HUES6 (cell line): Measurements from ENCODE around the gene ATG12.
"Not testable (repeated sequence)": the region's sequence is repeated elsewhere in the genome, so short reads cannot be mapped to it uniquely, and the experiment has no call there.

Experiments used
- H3K27ac ChIP-seq: 2 replicates; pipeline ENCODE4 v1.7.0; 2013; ENCODE audit warnings: low read depth, mild to moderate bottlenecking, low read length, inconsistent platforms
- H3K27me3 ChIP-seq: 2 replicates; pipeline ENCODE4 v1.6.1; 2013; ENCODE audit warnings: low read length; ENCODE audit not compliant: control insufficient read depth, insufficient read depth
- H3K36me3 ChIP-seq: 2 replicates; pipeline ENCODE4 v1.6.1; 2013; ENCODE audit warnings: low read length; ENCODE audit not compliant: control insufficient read depth, insufficient read depth
- H3K4me1 ChIP-seq: 2 replicates; pipeline ENCODE4 v1.6.1; 2013; ENCODE audit warnings: low read length; ENCODE audit not compliant: control insufficient read depth, insufficient read depth
- H3K4me3 ChIP-seq: 2 replicates; pipeline ENCODE4 v1.5.1; 2013; ENCODE audit warnings: low read depth, low read length
- H3K9ac ChIP-seq: one replicate; pipeline ENCODE4 v1.6.1; 2013; ENCODE audit warnings: mild to moderate bottlenecking, low read length
- H3K9me3 ChIP-seq: 2 replicates; pipeline ENCODE4 v1.6.1; 2013; ENCODE audit warnings: low read depth, low read length; ENCODE audit not compliant: control insufficient read depth, insufficient read depth

The ATG12 gene

GRCh38 chr5:115841382-115842088, at the start of gene ATG12, which contains the start of gene AP3S1:
Gene ATG12 (minus strand): TSS chr5:115841565. CDS start chr5:115841552, 13 bp downstream.
Gene AP3S1 (plus strand): TSS chr5:115841935. CDS start chr5:115842038, 103 bp downstream.
- H3K4me1 ChIP-seq = peaks cover 19% of the 10 kb centered on the region
- H3K27me3 ChIP-seq = peaks cover 9% of the 10 kb centered on the region; the same call in 1 of the 2 replicates
- H3K4me3 ChIP-seq = peak within 1 kb of the TSS; percentile 80
- no peaks in the 10 kb centered on the region for H3K9me3 ChIP-seq
- peak within 1 kb of the TSS; percentile 85 for H3K9ac ChIP-seq
- peaks cover 18% of the 10 kb centered on the region for H3K36me3 ChIP-seq
- peak within 1 kb of the TSS; percentile 45; the same call in 1 of the 2 replicates for H3K27ac ChIP-seq

GRCh38 chr5:115888027-115888426, 46.7 kb upstream of the ATG12 start:
- H3K4me1 ChIP-seq = no peaks in the 10 kb centered on the region
- no peaks in the 10 kb centered on the region for H3K9me3 ChIP-seq
- no peak overlapping the region for H3K4me3 ChIP-seq
- no peaks in the 10 kb centered on the region for H3K27me3 ChIP-seq
- H3K9ac ChIP-seq = no peak overlapping the region
- no peaks in the 10 kb centered on the region for H3K36me3 ChIP-seq
- H3K27ac ChIP-seq = no peak overlapping the region

GRCh38 chr5:115885208-115885607, 43.8 kb upstream of the ATG12 start:
- not testable (repeated sequence) for H3K36me3 ChIP-seq, H3K9ac ChIP-seq, H3K4me3 ChIP-seq, H3K4me1 ChIP-seq, H3K9me3 ChIP-seq, H3K27me3 ChIP-seq, H3K27ac ChIP-seq

GRCh38 chr5:115884704-115885103, 43.3 kb upstream of the ATG12 start:
- no peak overlapping the region for H3K27ac ChIP-seq

GRCh38 chr5:115882434-115882833, 41.1 kb upstream of the ATG12 start:
- not testable (repeated sequence) for H3K9ac ChIP-seq, H3K9me3 ChIP-seq, H3K4me3 ChIP-seq, H3K36me3 ChIP-seq, H3K4me1 ChIP-seq, H3K27me3 ChIP-seq, H3K27ac ChIP-seq

More at GRCh38 chr5:115884704-115885103, 43.3 kb upstream of the ATG12 start:
- Histone ChIP-seq H3K27me3 (no peaks in the 10 kb centered on the region), H3K9me3 (no peaks in the 10 kb centered on the region), H3K4me3 (no peak overlapping the region), H3K4me1 (no peaks in the 10 kb centered on the region), H3K36me3 (no peaks in the 10 kb centered on the region), H3K9ac (no peak overlapping the region)

GRCh38 chr5:115877342-115877741, 36.0 kb upstream of the ATG12 start:
- H3K9me3 ChIP-seq, H3K4me3 ChIP-seq, H3K9ac ChIP-seq, H3K36me3 ChIP-seq, H3K27ac ChIP-seq, H3K27me3 ChIP-seq, H3K4me1 ChIP-seq: not testable (repeated sequence)

GRCh38 chr5:115875447-115875846, 34.1 kb upstream of the ATG12 start:
- no peak overlapping the region for H3K9ac ChIP-seq
- no peaks in the 10 kb centered on the region for H3K9me3 ChIP-seq
- no peaks in the 10 kb centered on the region for H3K27me3 ChIP-seq
- H3K36me3 ChIP-seq = peaks cover 9% of the 10 kb centered on the region; the same call in 1 of the 2 replicates
- H3K27ac ChIP-seq = no peak overlapping the region
- H3K4me1 ChIP-seq = no peaks in the 10 kb centered on the region
- H3K4me3 ChIP-seq = no peak overlapping the region

- no peak overlapping the region for H3K4me3 ChIP-seq
- no peak overlapping the region for H3K27ac ChIP-seq
- peaks cover 13% of the 10 kb centered on the region; the same call in 1 of the 2 replicates for H3K36me3 ChIP-seq
- H3K27me3 ChIP-seq = no peaks in the 10 kb centered on the region
- H3K9me3 ChIP-seq = no peaks in the 10 kb centered on the region
- no peaks in the 10 kb centered on the region for H3K4me1 ChIP-seq
- no peak overlapping the region for H3K9ac ChIP-seq
Observed at GRCh38 chr5:115873392-115873791, 32.0 kb upstream of the ATG12 start.

- no peaks in the 10 kb centered on the region for H3K27me3 ChIP-seq
- no peaks in the 10 kb centered on the region for H3K9me3 ChIP-seq
- no peaks in the 10 kb centered on the region for H3K4me1 ChIP-seq
- H3K4me3 ChIP-seq = no peak overlapping the region
- H3K9ac ChIP-seq = no peak overlapping the region
- peaks cover 13% of the 10 kb centered on the region; the same call in 1 of the 2 replicates for H3K36me3 ChIP-seq
- no peak overlapping the region for H3K27ac ChIP-seq
Observed at GRCh38 chr5:115872447-115872846, 31.1 kb upstream of the ATG12 start.

GRCh38 chr5:115869256-115869795, 28.0 kb upstream of the ATG12 start:
- no peak overlapping the region for H3K9ac ChIP-seq
- no peaks in the 10 kb centered on the region for H3K9me3 ChIP-seq
- no peaks in the 10 kb centered on the region for H3K27me3 ChIP-seq
- H3K36me3 ChIP-seq = peaks cover 13% of the 10 kb centered on the region; the same call in 1 of the 2 replicates
- H3K27ac ChIP-seq = no peak overlapping the region
- peaks cover 4% of the 10 kb centered on the region; the same call in 1 of the 2 replicates for H3K4me1 ChIP-seq
- H3K4me3 ChIP-seq = no peak overlapping the region

- H3K9me3 ChIP-seq = no peaks in the 10 kb centered on the region
- no peaks in the 10 kb centered on the region for H3K27me3 ChIP-seq
- no peaks in the 10 kb centered on the region for H3K36me3 ChIP-seq
- H3K27ac ChIP-seq = no peak overlapping the region
- no peak overlapping the region for H3K4me3 ChIP-seq
- peaks cover 4% of the 10 kb centered on the region; the same call in 1 of the 2 replicates for H3K4me1 ChIP-seq
- no peak overlapping the region for H3K9ac ChIP-seq
Observed at GRCh38 chr5:115859378-115859777, 18.0 kb upstream of the ATG12 start.
